ENCODE data around the gene SASH1.

DNA sequence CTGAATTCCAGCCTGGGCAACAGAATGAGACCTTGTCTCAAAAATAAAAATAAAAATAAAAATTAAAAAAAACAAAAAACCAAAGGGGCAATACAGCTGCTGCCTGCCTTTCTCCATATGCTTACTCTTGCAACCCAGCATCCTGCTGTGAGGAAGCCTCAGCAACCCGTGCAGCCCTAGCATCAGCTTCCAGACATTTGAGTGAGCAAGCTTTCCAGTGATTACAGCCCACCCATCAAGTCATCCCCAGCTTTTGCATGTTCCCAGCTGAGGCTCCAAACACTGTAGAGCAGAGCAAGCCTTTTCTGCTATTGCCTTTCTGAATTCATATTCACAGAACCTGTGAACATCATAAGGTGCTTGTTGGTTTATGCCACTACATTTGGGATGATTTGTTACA, 93.8 kb downstream of the SASH1 start:
- TF ChIP-seq POLR2A (IDR thresholded peaks at IDR 0.05) (no peak), POLR2AphosphoS5 (IDR thresholded peaks at IDR 0.05) (no peak)
- TF ChIP-seq, protein P1, sequence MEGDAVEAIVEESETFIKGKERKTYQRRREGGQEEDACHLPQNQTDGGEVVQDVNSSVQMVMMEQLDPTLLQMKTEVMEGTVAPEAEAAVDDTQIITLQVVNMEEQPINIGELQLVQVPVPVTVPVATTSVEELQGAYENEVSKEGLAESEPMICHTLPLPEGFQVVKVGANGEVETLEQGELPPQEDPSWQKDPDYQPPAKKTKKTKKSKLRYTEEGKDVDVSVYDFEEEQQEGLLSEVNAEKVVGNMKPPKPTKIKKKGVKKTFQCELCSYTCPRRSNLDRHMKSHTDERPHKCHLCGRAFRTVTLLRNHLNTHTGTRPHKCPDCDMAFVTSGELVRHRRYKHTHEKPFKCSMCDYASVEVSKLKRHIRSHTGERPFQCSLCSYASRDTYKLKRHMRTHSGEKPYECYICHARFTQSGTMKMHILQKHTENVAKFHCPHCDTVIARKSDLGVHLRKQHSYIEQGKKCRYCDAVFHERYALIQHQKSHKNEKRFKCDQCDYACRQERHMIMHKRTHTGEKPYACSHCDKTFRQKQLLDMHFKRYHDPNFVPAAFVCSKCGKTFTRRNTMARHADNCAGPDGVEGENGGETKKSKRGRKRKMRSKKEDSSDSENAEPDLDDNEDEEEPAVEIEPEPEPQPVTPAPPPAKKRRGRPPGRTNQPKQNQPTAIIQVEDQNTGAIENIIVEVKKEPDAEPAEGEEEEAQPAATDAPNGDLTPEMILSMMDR (IDR thresholded peaks at IDR 0.05) = no peak
